H1 (cell line): ENCODE measurements around the gene RIPK4. TPM values are rescaled to one million over a fixed set of nuclear protein-coding genes. Genes with fewer than 3 reads are reported as not detected.

Source experiments
- ASH2L ChIP-seq: fragments of 200-600, 300-600 bp; sonication (generic); IDR thresholded peaks from one replicate; pipeline ENCODE4 v1.7.1; 2017; ENCODE audit warnings: low read length
- CBX5 ChIP-seq: fragments of 300-800, 300-1000 bp; sonication (generic); IDR thresholded peaks from 2 replicates; pipeline ENCODE4 v1.7.1; 2016; ENCODE audit warnings: antibody characterized with exemption, low read length, low read depth
- EGR1 ChIP-seq: IDR thresholded peaks from 2 replicates; pipeline ENCODE4 v1.6.1; 2011; ENCODE audit warnings: low read depth, low read length, borderline replicate concordance
- GABPA ChIP-seq: IDR thresholded peaks from 2 replicates; pipeline ENCODE4 v1.6.1; 2011; ENCODE audit warnings: mild to moderate bottlenecking, low read length, moderate library complexity, borderline replicate concordance; ENCODE audit not compliant: insufficient read depth
- NRF1 ChIP-seq: IDR thresholded peaks from 2 replicates; pipeline ENCODE4 v1.6.1; 2011; ENCODE audit warnings: mild to moderate bottlenecking, low read depth, low read length, improper control_type of control experiment
- SIX5 ChIP-seq: IDR thresholded peaks from 2 replicates; pipeline ENCODE4 v1.6.1; 2011; ENCODE audit warnings: mild to moderate bottlenecking, low read depth, low read length
- YY1 ChIP-seq: IDR thresholded peaks from 2 replicates; pipeline ENCODE4 v1.6.1; 2011; ENCODE audit warnings: low read depth, mild to moderate bottlenecking, low read length
- polyA plus RNA-seq, 7 experiments: library from polyadenylated mRNA; depleted of rRNA in 3 of 7; stranded (reverse) in 5 of 7; unstranded in 2 of 7; fragments of >200 nt in 5 of 7; fragments of 200-250 nt in 2 of 7; gene quantifications; 1 replicate in 5 of 7; 2 replicates in 1 of 7; 4 replicates in 1 of 7; pipeline versions ENCODE4 v1.2.1 to v1.2.3, GENCODE V29; 2011 to 2013; ENCODE audit warnings: missing spikeins in 2 of 7, mixed read lengths in 2 of 7
- total RNA-seq: library from RNA; stranded (reverse); fragmentation: NEBNext Ultra II Directional; extraction: Animal tissue kit (Norgen Biotek cat#: 25700); gene quantifications from 2 replicates; pipeline ENCODE4 v1.2.1, GENCODE V29; 2021
- TF ChIP-seq, protein P1 (sequence below): fragments of 300-600 bp; sonication (generic); IDR thresholded peaks from 2 replicates; pipeline ENCODE4 v1.7.1; 2012; ENCODE audit warnings: low read length, moderate library complexity, mild to moderate bottlenecking, inconsistent platforms; ENCODE audit not compliant: insufficient replicate concordance
- TF ChIP-seq, protein P2 (sequence below): IDR thresholded peaks from 2 replicates; pipeline ENCODE4 v1.6.1; 2012; ENCODE audit warnings: low read length, inconsistent platforms

The RIPK4 gene
- total and polyA plus RNA-seq, 2 of the 8 experiments (the other 6 are each of a cell fraction or from before 2014, with no cell fraction given) = 2.7 to 5.6 TPM

DNA sequence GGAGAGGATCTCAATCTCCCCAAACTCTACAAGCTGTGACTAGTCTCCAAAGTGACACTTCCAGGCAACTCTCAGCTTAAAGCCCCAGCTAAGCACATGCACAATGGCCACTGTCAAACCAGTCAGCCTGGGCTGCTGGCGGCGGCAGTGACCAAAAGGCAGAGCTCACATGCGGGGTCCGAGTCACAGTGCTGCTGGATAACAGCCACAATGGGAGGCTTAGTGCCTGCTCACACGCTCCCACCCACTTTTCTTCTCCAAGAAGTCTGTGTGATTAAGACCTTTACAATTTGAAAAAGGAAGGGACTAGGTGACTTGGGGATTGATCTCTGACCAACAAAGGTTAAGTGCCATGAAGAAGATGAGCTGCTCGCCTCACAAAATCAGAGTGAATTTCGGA, 16.8 kb downstream of the RIPK4 start (continued):
- TF ChIP-seq, protein P1, sequence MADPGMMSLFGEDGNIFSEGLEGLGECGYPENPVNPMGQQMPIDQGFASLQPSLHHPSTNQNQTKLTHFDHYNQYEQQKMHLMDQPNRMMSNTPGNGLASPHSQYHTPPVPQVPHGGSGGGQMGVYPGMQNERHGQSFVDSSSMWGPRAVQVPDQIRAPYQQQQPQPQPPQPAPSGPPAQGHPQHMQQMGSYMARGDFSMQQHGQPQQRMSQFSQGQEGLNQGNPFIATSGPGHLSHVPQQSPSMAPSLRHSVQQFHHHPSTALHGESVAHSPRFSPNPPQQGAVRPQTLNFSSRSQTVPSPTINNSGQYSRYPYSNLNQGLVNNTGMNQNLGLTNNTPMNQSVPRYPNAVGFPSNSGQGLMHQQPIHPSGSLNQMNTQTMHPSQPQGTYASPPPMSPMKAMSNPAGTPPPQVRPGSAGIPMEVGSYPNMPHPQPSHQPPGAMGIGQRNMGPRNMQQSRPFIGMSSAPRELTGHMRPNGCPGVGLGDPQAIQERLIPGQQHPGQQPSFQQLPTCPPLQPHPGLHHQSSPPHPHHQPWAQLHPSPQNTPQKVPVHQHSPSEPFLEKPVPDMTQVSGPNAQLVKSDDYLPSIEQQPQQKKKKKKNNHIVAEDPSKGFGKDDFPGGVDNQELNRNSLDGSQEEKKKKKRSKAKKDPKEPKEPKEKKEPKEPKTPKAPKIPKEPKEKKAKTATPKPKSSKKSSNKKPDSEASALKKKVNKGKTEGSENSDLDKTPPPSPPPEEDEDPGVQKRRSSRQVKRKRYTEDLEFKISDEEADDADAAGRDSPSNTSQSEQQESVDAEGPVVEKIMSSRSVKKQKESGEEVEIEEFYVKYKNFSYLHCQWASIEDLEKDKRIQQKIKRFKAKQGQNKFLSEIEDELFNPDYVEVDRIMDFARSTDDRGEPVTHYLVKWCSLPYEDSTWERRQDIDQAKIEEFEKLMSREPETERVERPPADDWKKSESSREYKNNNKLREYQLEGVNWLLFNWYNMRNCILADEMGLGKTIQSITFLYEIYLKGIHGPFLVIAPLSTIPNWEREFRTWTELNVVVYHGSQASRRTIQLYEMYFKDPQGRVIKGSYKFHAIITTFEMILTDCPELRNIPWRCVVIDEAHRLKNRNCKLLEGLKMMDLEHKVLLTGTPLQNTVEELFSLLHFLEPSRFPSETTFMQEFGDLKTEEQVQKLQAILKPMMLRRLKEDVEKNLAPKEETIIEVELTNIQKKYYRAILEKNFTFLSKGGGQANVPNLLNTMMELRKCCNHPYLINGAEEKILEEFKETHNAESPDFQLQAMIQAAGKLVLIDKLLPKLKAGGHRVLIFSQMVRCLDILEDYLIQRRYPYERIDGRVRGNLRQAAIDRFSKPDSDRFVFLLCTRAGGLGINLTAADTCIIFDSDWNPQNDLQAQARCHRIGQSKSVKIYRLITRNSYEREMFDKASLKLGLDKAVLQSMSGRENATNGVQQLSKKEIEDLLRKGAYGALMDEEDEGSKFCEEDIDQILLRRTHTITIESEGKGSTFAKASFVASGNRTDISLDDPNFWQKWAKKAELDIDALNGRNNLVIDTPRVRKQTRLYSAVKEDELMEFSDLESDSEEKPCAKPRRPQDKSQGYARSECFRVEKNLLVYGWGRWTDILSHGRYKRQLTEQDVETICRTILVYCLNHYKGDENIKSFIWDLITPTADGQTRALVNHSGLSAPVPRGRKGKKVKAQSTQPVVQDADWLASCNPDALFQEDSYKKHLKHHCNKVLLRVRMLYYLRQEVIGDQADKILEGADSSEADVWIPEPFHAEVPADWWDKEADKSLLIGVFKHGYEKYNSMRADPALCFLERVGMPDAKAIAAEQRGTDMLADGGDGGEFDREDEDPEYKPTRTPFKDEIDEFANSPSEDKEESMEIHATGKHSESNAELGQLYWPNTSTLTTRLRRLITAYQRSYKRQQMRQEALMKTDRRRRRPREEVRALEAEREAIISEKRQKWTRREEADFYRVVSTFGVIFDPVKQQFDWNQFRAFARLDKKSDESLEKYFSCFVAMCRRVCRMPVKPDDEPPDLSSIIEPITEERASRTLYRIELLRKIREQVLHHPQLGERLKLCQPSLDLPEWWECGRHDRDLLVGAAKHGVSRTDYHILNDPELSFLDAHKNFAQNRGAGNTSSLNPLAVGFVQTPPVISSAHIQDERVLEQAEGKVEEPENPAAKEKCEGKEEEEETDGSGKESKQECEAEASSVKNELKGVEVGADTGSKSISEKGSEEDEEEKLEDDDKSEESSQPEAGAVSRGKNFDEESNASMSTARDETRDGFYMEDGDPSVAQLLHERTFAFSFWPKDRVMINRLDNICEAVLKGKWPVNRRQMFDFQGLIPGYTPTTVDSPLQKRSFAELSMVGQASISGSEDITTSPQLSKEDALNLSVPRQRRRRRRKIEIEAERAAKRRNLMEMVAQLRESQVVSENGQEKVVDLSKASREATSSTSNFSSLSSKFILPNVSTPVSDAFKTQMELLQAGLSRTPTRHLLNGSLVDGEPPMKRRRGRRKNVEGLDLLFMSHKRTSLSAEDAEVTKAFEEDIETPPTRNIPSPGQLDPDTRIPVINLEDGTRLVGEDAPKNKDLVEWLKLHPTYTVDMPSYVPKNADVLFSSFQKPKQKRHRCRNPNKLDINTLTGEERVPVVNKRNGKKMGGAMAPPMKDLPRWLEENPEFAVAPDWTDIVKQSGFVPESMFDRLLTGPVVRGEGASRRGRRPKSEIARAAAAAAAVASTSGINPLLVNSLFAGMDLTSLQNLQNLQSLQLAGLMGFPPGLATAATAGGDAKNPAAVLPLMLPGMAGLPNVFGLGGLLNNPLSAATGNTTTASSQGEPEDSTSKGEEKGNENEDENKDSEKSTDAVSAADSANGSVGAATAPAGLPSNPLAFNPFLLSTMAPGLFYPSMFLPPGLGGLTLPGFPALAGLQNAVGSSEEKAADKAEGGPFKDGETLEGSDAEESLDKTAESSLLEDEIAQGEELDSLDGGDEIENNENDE = no peak
- no peak for TF ChIP-seq ASH2L
- no peak for TF ChIP-seq EGR1
- no peak for TF ChIP-seq NRF1
- no peak for TF ChIP-seq GABPA
- no peak for TF ChIP-seq SIX5
- TF ChIP-seq, protein P2, sequence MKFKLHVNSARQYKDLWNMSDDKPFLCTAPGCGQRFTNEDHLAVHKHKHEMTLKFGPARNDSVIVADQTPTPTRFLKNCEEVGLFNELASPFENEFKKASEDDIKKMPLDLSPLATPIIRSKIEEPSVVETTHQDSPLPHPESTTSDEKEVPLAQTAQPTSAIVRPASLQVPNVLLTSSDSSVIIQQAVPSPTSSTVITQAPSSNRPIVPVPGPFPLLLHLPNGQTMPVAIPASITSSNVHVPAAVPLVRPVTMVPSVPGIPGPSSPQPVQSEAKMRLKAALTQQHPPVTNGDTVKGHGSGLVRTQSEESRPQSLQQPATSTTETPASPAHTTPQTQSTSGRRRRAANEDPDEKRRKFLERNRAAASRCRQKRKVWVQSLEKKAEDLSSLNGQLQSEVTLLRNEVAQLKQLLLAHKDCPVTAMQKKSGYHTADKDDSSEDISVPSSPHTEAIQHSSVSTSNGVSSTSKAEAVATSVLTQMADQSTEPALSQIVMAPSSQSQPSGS = no peak
- TF ChIP-seq YY1 = no peak
- no peak for TF ChIP-seq CBX5
